Uterus (tissue), 4 donors: ENCODE measurements around the gene JAK1. TPM values are rescaled to one million over a fixed set of nuclear protein-coding genes. Genes with fewer than 3 reads are reported as not detected.

Experiments
- DNase-seq, 2 donors: peaks; one replicate each; pipeline ENCODE4 v3.0.0-alpha.2; 2019 to 2020
- H3K27ac ChIP-seq, 2 donors: fragments of 200-600 bp; sonication (generic); 1 replicate in 1 of 2; 2 replicates in 1 of 2; pipeline ENCODE4 v1.5.1; 2016 to 2018
- H3K27me3 ChIP-seq, 2 donors: fragments of 200-600 bp; sonication (generic); one replicate each; pipeline ENCODE4 v1.5.1; 2018 to 2019; ENCODE audit warnings: control low read depth in 1 of 2
- H3K36me3 ChIP-seq, 2 donors: fragments of 200-600 bp; sonication (generic); one replicate each; pipeline ENCODE4 v1.5.1; 2019; ENCODE audit warnings: control low read depth in 1 of 2
- H3K4me1 ChIP-seq, 2 donors: fragments of 200-600 bp; sonication (generic); one replicate each; pipeline ENCODE4 v1.5.1; 2018 to 2019; ENCODE audit warnings: control low read depth in 1 of 2
- H3K4me3 ChIP-seq, 2 donors: fragments of 200-600 bp; sonication (generic); 1 replicate in 1 of 2; 2 replicates in 1 of 2; pipeline ENCODE4 v1.5.1; 2018 to 2019; ENCODE audit warnings: mild to moderate bottlenecking in 1 of 2
- H3K9me3 ChIP-seq, 2 donors: fragments of 200-600 bp; sonication (generic); one replicate each; pipeline ENCODE4 v1.5.1; 2019; ENCODE audit warnings: control low read depth in 1 of 2
- POLR2A ChIP-seq, 2 donors: fragments of 450-650 bp; IDR thresholded peaks; one replicate each; pipeline ENCODE4 v1.6.1; 2016; ENCODE audit warnings: antibody characterized with exemption in 2 of 2, mild to moderate bottlenecking in 1 of 2, moderate library complexity in 1 of 2
- intact Hi-C: fragments of 100-400 bp; cut with DNase I; formaldehyde crosslinking; loops from one replicate; pipeline ENCODE4 v1.15.1; 2023; ENCODE audit warnings: low total_unique reads
- total RNA-seq, 4 donors: library from RNA; depleted of rRNA in 3 of 4; stranded (reverse); fragments of >200 nt in 3 of 4; gene quantifications; one replicate each; pipeline versions ENCODE4 v1.1.0 to v1.2.4, GENCODE V29; 2014 to 2023
- TF ChIP-seq, protein P1 (sequence below), 4 experiments: fragments of 200-600 bp in 2 of 4; fragments of 450-650 bp in 2 of 4; sonication (generic) in 2 of 4; IDR thresholded peaks; one replicate each; pipeline ENCODE4 v1.5.1; 2016 to 2019; ENCODE audit warnings: antibody characterized with exemption in 4 of 4, mild to moderate bottlenecking in 2 of 4, moderate library complexity in 1 of 4
- donor health status: DM: yes; HTN: yes; CAD: no.

The JAK1 gene
- 100 to 1,000 TPM in 3 of 4 donors, 10 to 100 TPM in 1; 70.9 to 136 (median 125) TPM for total RNA-seq

DNA sequence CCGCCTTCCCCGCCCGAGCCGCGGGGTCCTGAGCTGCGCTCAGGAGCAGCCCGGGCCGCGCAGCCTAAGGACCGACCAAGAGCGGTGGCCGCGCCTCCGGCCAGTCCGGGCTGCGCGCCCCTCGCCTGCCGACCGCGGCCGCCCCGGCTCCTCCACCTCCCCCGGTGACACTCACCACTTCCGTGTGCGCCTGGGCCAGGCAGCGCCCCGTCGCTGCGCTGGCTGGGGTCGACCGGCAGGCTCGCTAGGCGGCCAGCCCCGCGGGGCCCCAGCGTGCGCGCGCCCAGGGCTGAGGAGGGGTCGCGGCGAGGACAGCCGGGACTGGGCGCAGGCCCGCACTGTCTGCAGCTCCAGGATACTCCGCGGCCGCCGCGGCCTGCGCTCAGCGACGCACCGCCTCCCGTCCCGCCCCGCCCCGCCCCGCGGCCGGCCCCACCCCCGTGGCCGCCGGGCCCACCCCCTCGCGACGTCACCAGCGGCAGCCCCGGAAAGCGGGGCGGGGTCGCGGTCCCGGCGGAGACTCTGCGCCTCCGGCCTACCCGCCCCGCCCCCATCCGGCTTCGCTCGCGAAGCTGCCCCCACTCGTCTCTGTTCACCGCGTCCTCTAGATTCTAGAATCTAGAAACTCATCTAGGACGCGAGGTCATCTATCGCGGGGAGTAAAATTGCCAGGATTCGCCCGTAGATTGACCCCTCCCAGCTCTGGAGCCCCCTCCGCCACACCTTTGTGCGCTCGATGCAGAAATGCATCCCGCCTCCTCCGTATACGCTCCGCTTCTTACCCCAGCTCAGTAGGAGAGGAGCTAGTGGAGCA lies at the start of gene JAK1:
TSS of gene JAK1 (minus strand) at position 392 of the 814 bp plus-strand sequence. CDS start 80,285 bp downstream, outside the sequence.
- H3K4me3 ChIP-seq: peak within 1 kb of the TSS; percentile 59 to 83
- peak within 1 kb of the TSS; percentile 90 to 94 for H3K27ac ChIP-seq
- H3K4me1 ChIP-seq: peaks cover 0 to 3% of the 10 kb centered on the region in 2 donors
- intact Hi-C loops: no loop called here
- DNase-seq: peak; percentile 86
- H3K9me3 ChIP-seq: no peaks in the 10 kb centered on the region
- no peaks in the 10 kb centered on the region for H3K27me3 ChIP-seq
- TF ChIP-seq, protein P1, sequence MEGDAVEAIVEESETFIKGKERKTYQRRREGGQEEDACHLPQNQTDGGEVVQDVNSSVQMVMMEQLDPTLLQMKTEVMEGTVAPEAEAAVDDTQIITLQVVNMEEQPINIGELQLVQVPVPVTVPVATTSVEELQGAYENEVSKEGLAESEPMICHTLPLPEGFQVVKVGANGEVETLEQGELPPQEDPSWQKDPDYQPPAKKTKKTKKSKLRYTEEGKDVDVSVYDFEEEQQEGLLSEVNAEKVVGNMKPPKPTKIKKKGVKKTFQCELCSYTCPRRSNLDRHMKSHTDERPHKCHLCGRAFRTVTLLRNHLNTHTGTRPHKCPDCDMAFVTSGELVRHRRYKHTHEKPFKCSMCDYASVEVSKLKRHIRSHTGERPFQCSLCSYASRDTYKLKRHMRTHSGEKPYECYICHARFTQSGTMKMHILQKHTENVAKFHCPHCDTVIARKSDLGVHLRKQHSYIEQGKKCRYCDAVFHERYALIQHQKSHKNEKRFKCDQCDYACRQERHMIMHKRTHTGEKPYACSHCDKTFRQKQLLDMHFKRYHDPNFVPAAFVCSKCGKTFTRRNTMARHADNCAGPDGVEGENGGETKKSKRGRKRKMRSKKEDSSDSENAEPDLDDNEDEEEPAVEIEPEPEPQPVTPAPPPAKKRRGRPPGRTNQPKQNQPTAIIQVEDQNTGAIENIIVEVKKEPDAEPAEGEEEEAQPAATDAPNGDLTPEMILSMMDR (IDR thresholded peaks at IDR 0.05): peak in 2 of 4 experiments; percentile 5 to 41
- TF ChIP-seq POLR2A (IDR thresholded peaks at IDR 0.05): peak; percentile 91 to 96
- H3K36me3 ChIP-seq: no peaks in the 10 kb centered on the region

DNA sequence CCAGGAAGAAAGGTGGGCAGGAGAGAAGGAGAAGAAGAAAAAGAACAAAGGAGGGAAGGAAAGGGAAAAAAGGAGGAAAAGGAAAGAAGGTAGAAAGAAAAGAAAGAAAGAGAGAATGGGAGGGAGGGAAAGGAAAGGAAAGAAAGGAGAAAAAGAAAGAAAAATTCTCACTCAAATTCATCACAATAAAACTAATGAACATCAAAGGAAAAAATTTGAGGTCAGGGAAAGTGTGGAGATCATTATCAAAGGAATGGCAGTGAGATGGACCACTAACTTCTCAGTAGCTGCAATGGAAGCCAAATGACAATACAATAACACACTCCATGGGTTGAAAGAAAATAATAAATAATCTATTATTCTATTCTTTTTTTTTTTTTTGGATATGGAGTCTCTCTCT lies 48.0 kb upstream of the JAK1 start:
- intact Hi-C loops: no loop called here

DNA sequence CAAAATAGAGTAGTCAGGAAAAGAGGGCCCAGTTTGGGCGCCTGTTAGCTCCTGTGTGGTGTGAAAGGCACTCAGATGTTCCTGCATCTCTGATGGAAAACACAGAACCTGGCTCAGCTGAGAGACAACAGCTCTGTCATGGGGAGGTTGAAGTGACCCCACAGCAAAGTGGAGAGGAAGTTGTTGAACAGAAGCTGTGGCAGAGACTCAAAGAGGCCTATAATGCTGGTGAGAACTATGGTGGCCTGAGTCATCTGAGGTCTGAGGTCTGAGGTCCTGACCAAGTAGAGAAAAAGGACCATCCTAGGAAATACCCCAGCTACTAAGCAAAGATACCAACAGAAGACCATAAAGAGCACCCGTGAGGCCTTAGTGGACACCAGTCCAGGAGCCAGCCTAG lies 45.6 kb upstream of the JAK1 start:
- H3K27ac ChIP-seq: no peak overlapping the region
- no peaks in the 10 kb centered on the region for H3K4me1 ChIP-seq
- no peaks in the 10 kb centered on the region for H3K27me3 ChIP-seq
- intact Hi-C loops: no loop called here
- H3K36me3 ChIP-seq: no peaks in the 10 kb centered on the region
- no peaks in the 10 kb centered on the region for H3K9me3 ChIP-seq
- TF ChIP-seq, protein P1 (IDR thresholded peaks at IDR 0.05): no peak
- TF ChIP-seq POLR2A (IDR thresholded peaks at IDR 0.05): no peak
- DNase-seq: no peak
- no peak overlapping the region for H3K4me3 ChIP-seq

More for the DNA sequence above, 48.0 kb upstream of the JAK1 start:
- TF ChIP-seq, protein P1 (IDR thresholded peaks at IDR 0.05): no peak
- no peak overlapping the region for H3K4me3 ChIP-seq
- no peaks in the 10 kb centered on the region for H3K4me1 ChIP-seq
- DNase-seq: no peak
- no peaks in the 10 kb centered on the region for H3K9me3 ChIP-seq
- H3K27me3 ChIP-seq: no peaks in the 10 kb centered on the region
- H3K27ac ChIP-seq: no peak overlapping the region
- H3K36me3 ChIP-seq: no peaks in the 10 kb centered on the region

DNA sequence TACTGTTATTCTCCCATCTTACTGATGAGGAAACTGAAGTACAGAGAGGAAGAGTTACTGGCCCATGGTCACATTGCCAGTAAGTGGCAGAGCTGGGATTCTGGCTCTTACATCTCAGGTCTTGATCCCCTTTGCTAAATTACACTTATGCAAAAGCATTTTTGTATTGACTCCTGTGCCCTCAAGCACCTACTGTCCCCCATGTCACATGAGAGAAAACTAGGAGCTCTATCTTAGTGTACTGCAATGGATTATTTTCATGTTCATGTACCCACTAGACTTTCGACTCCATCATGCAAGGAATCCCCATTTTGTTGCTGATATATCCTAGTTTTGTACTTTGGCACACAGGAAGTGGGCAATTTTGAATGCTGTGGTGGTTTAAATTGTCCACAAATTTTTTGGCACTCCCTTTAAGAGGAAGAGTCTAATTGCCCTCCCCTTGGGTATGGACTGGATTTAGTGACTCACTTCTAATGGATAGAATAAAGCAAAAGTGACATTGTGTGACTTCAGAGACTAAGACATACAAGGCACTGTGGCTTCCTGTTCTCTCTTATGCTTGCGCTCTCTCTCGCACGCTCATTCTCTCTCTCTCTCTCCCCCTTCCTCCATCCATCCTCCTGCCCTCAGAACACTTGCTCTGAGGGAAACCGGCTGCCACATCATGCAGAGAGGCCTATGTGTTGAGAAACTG lies 43.5 kb upstream of the JAK1 start:
- no peaks in the 10 kb centered on the region for H3K4me1 ChIP-seq
- no peak for TF ChIP-seq POLR2A (IDR thresholded peaks at IDR 0.05)
- TF ChIP-seq, protein P1 (IDR thresholded peaks at IDR 0.05): no peak

DNA sequence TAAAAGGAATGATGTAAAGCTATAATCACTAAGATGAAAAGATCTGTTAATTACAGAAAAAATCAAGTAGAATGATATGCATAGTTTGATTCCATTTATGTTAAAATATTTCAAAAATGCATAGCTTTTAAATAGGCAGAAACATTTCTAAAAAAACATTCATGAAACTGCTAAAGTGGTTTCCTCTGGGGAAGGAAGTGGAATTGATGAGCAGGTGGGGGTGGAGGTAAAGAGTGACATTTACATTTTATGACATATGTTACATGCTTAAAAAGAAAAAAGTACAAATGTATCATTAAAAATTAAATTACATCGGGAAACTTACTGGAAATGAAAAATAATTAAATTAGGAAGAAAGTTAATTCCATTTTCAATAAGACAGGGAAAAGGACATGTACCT lies 42.8 kb upstream of the JAK1 start:
- TF ChIP-seq, protein P1 (IDR thresholded peaks at IDR 0.05): no peak
- TF ChIP-seq POLR2A (IDR thresholded peaks at IDR 0.05): no peak
- intact Hi-C loops: loop anchor here (10.0 kb wide), 2 partner anchors 56 to 534 kb away; partner anchors contain the start of gene CACHD1

More for the DNA sequence above, 43.5 kb upstream of the JAK1 start:
- no peak for DNase-seq
- H3K9me3 ChIP-seq: no peaks in the 10 kb centered on the region
- no peak overlapping the region for H3K27ac ChIP-seq
- intact Hi-C loops: loop anchor here (10.0 kb wide), 2 partner anchors 55 to 535 kb away; partner anchors contain the start of gene CACHD1
- no peaks in the 10 kb centered on the region for H3K27me3 ChIP-seq
- no peaks in the 10 kb centered on the region for H3K36me3 ChIP-seq
- no peak overlapping the region for H3K4me3 ChIP-seq

More for the DNA sequence above, 42.8 kb upstream of the JAK1 start:
- Histone ChIP-seq H3K27ac (no peak overlapping the region), H3K4me1 (no peaks in the 10 kb centered on the region), H3K4me3 (no peak overlapping the region), H3K9me3 (no peaks in the 10 kb centered on the region), H3K27me3 (no peaks in the 10 kb centered on the region), H3K36me3 (no peaks in the 10 kb centered on the region)
- no peak for DNase-seq
